Endodermal cell (in vitro differentiated cells): ENCODE results near the gene COTL1. TPM values are rescaled to one million over a fixed set of nuclear protein-coding genes. Genes with fewer than 3 reads are reported as not detected.

Source experiments
- DNase-seq: peaks from one replicate; pipeline ENCODE4 v3.0.0-alpha.2; 2017
- H3K27ac ChIP-seq: 2 replicates; pipeline ENCODE4 v1.5.1; 2013; ENCODE audit warnings: mild to moderate bottlenecking, low read depth, low read length, moderate library complexity
- H3K27me3 ChIP-seq: 2 replicates; pipeline ENCODE4 v1.6.1; 2013; ENCODE audit warnings: mild to moderate bottlenecking, low read length, moderate library complexity; ENCODE audit not compliant: insufficient read depth, control insufficient read depth, poor library complexity, severe bottlenecking
- H3K36me3 ChIP-seq: 2 replicates; pipeline ENCODE4 v1.7.0; 2013; ENCODE audit warnings: mild to moderate bottlenecking, low read length, moderate library complexity; ENCODE audit not compliant: control insufficient read depth, insufficient read depth
- H3K4me1 ChIP-seq: one replicate; pipeline ENCODE4 v1.7.0; 2013; ENCODE audit warnings: low read length; ENCODE audit not compliant: control insufficient read depth, insufficient read depth
- H3K4me3 ChIP-seq: 2 replicates; pipeline ENCODE4 v1.5.1; 2013; ENCODE audit warnings: mild to moderate bottlenecking, low read length, moderate library complexity
- H3K9ac ChIP-seq: 2 replicates; pipeline ENCODE4 v1.6.1; 2013; ENCODE audit warnings: mild to moderate bottlenecking, low read length, moderate library complexity; ENCODE audit not compliant: poor library complexity, severe bottlenecking; ENCODE audit errors: extremely low read depth
- H3K9me3 ChIP-seq: 2 replicates; pipeline ENCODE4 v1.6.1; 2013; ENCODE audit warnings: mild to moderate bottlenecking, low read length, moderate library complexity; ENCODE audit not compliant: control insufficient read depth
- H3K27ac Mint-ChIP-seq: 2 replicates; pipeline ENCODE4 v1.8.0; 2020; ENCODE audit warnings: mixed read lengths
- H3K27me3 Mint-ChIP-seq: 2 replicates; pipeline ENCODE4 v1.8.0; 2021; ENCODE audit warnings: mild to moderate bottlenecking, mixed read lengths; ENCODE audit not compliant: insufficient read depth
- H3K36me3 Mint-ChIP-seq: 2 replicates; pipeline ENCODE4 v1.8.0; 2020; ENCODE audit warnings: low read depth, mixed read lengths
- H3K4me1 Mint-ChIP-seq: 2 replicates; pipeline ENCODE4 v1.8.0; 2020; ENCODE audit warnings: mixed read lengths
- H3K4me3 Mint-ChIP-seq: 2 replicates; pipeline ENCODE4 v1.8.0; 2020; ENCODE audit warnings: mild to moderate bottlenecking, moderate library complexity, mixed read lengths
- H3K9me3 Mint-ChIP-seq: 2 replicates; pipeline ENCODE4 v1.8.0; 2020; ENCODE audit warnings: mild to moderate bottlenecking, mixed read lengths
- CTCF ChIP-seq: fragments of 200-600 bp; sonication (generic); conservative IDR thresholded peaks from 2 replicates; pipeline ENCODE4 v1.5.0; 2021; ENCODE audit warnings: antibody characterized with exemption, mild to moderate bottlenecking
- WGBS, 2 experiments: methylation state at CpG; one replicate each; pipeline versions ENCODE4 v1.1.5 to v1.1.7; 2013; ENCODE audit warnings: missing lambda C conversion rate in 2 of 2, mixed read lengths in 1 of 2; ENCODE audit not compliant: insufficient coverage in 1 of 2, insufficient read length in 1 of 2; 5-methylcytosine and 5-hydroxymethylcytosine counted together
- total RNA-seq, 2 donors: library from RNA; stranded (reverse); fragmentation: NEBNext Ultra II Directional in 1 of 2; extraction: Animal tissue kit (Norgen Biotek cat#: 25700) in 1 of 2; gene quantifications; 2 replicates in 1 of 2; 3 replicates in 1 of 2; pipeline ENCODE4 v1.2.1, GENCODE V29; 2021

Gene COTL1
- total RNA-seq, 2 donors from 2014 or later, result 33.4 to 34.9 TPM

- no peak overlapping the region for H3K9ac ChIP-seq
- no peak overlapping the region for H3K4me3 ChIP-seq
- WGBS, 2 experiments, result 87 to 88% methylated on average over 3 of the region's 3 CpGs
- no peak for DNase-seq
- no peak overlapping the region for H3K4me3 Mint-ChIP-seq
- no peaks in the 10 kb centered on the region for H3K4me1 Mint-ChIP-seq
- H3K36me3 Mint-ChIP-seq, result peaks cover 53% of the 10 kb centered on the region
- no peaks in the 10 kb centered on the region for H3K9me3 ChIP-seq
- peaks cover 3% of the 10 kb centered on the region for H3K27me3 Mint-ChIP-seq
- no peak overlapping the region for H3K27ac Mint-ChIP-seq
- H3K36me3 ChIP-seq, result peaks cover 20% of the 10 kb centered on the region
- H3K4me1 ChIP-seq, result no peaks in the 10 kb centered on the region
- no peak for TF ChIP-seq CTCF
- H3K27ac ChIP-seq, result no peak overlapping the region
- no peaks in the 10 kb centered on the region for H3K9me3 Mint-ChIP-seq
- no peaks in the 10 kb centered on the region for H3K27me3 ChIP-seq
Measured at GRCh38 chr16:84654238-84654637, 36.4 kb upstream of the COTL1 start.

- peaks cover 9% of the 10 kb centered on the region for H3K27me3 Mint-ChIP-seq
- Histone ChIP-seq H3K27ac (no peak overlapping the region), H3K36me3 (peaks cover 11% of the 10 kb centered on the region), H3K4me1 (no peaks in the 10 kb centered on the region), H3K27me3 (peaks cover 4% of the 10 kb centered on the region), H3K9ac (no peak overlapping the region), H3K4me3 (no peak overlapping the region), H3K9me3 (no peaks in the 10 kb centered on the region)
- H3K4me1 Mint-ChIP-seq, result no peaks in the 10 kb centered on the region
- peaks cover 37% of the 10 kb centered on the region for H3K36me3 Mint-ChIP-seq
- no peak for TF ChIP-seq CTCF
- H3K9me3 Mint-ChIP-seq, result no peaks in the 10 kb centered on the region
- no peak overlapping the region for H3K4me3 Mint-ChIP-seq
- no peak for DNase-seq
- no peak overlapping the region for H3K27ac Mint-ChIP-seq
- WGBS, 2 experiments, result 97 to 100% methylated on average over 4 to 7 of the region's 7 CpGs
Measured at GRCh38 chr16:84652566-84652965, 34.7 kb upstream of the COTL1 start.

GRCh38 chr16:84650062-84650991, 32.4 kb upstream of the COTL1 start:
- Histone ChIP-seq H3K27me3 (peaks cover 6% of the 10 kb centered on the region), H3K27ac (no peak overlapping the region), H3K9me3 (no peaks in the 10 kb centered on the region), H3K4me1 (no peaks in the 10 kb centered on the region), H3K9ac (no peak overlapping the region), H3K4me3 (no peak overlapping the region), H3K36me3 (peaks cover 11% of the 10 kb centered on the region)
- H3K27me3 Mint-ChIP-seq, result peaks cover 19% of the 10 kb centered on the region
- peak overlapping the region; percentile 69 for H3K4me3 Mint-ChIP-seq
- TF ChIP-seq CTCF, result no peak
- WGBS, 2 experiments, result 87 to 95% methylated on average over 13 to 20 of the region's 20 CpGs
- no peaks in the 10 kb centered on the region for H3K9me3 Mint-ChIP-seq
- DNase-seq, result no peak
- H3K36me3 Mint-ChIP-seq, result peaks cover 29% of the 10 kb centered on the region
- H3K27ac Mint-ChIP-seq, result no peak overlapping the region
- no peaks in the 10 kb centered on the region for H3K4me1 Mint-ChIP-seq
